Measurements from ENCODE around the gene DGKG. TPM values are rescaled to one million over a fixed set of nuclear protein-coding genes. Genes with fewer than 3 reads are reported as not detected.
A peak's percentile ranks its signal among the peaks of the same experiment; 100 is the strongest.

DGKG gene
- total RNA-seq, 1 experiment from 2014 or later: 45.2 TPM

DNA sequence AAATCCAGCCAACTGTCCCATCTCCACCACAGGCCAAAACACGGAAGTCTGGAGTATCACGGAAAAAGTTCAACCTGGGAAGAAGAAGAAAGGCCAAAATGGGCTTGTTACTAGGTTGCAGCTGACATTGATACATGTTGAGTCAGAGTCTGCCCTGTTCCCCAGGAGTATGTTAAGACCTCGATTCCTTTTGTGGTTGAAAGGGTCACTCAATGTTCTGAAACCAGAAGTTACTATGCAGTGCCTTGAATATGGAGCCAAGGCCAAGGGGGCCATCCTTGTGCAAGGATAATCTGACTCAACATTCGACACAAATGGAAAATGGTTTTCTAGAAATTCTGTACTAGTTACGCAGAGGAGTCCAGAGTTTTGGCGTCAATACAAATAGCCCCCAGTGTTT, 104.2 kb downstream of the DGKG start:
- Histone ChIP-seq H3K4me3 (ENCODE audit: low read depth, low read length, poor library complexity, severe bottlenecking) (no peak overlapping the region), H3K27me3 (replicated peaks; ENCODE audit: insufficient read depth, low read depth, low read length, poor library complexity) (no peaks in the 10 kb centered on the region), H3K27ac (ENCODE audit: low read depth, low read length, poor library complexity, severe bottlenecking) (no peak overlapping the region), H3K36me3 (ENCODE audit: insufficient read depth, low read length, poor library complexity, severe bottlenecking) (no peaks in the 10 kb centered on the region), H3K4me1 (ENCODE audit: insufficient read depth, low read length, poor library complexity, severe bottlenecking) (peaks cover 18% of the 10 kb centered on the region), H3K9me3 (ENCODE audit: low read depth, low read length, poor library complexity, severe bottlenecking) (no peaks in the 10 kb centered on the region)
- ChIA-PET POLR2A (ENCODE audit: low non-redundant PET) (no interaction called here), CTCF (no interaction called here)
- intact Hi-C loops (cut with micrococcal nuclease; ENCODE audit: unreplicated experiment): no loop called here
- TF ChIP-seq, protein P1, sequence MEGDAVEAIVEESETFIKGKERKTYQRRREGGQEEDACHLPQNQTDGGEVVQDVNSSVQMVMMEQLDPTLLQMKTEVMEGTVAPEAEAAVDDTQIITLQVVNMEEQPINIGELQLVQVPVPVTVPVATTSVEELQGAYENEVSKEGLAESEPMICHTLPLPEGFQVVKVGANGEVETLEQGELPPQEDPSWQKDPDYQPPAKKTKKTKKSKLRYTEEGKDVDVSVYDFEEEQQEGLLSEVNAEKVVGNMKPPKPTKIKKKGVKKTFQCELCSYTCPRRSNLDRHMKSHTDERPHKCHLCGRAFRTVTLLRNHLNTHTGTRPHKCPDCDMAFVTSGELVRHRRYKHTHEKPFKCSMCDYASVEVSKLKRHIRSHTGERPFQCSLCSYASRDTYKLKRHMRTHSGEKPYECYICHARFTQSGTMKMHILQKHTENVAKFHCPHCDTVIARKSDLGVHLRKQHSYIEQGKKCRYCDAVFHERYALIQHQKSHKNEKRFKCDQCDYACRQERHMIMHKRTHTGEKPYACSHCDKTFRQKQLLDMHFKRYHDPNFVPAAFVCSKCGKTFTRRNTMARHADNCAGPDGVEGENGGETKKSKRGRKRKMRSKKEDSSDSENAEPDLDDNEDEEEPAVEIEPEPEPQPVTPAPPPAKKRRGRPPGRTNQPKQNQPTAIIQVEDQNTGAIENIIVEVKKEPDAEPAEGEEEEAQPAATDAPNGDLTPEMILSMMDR (conservative IDR thresholded peaks at IDR 0.05; ENCODE audit: low read depth, low read length): no peak
- no peak for TF ChIP-seq EZH2 (IDR thresholded peaks at IDR 0.05; ENCODE audit: borderline replicate concordance, low read depth, low read length, poor library complexity, severe bottlenecking)
- no TSS peak for BruUV-seq (replicated peaks)
- DNase-seq (ENCODE audit: low spot score): no peak

DNA sequence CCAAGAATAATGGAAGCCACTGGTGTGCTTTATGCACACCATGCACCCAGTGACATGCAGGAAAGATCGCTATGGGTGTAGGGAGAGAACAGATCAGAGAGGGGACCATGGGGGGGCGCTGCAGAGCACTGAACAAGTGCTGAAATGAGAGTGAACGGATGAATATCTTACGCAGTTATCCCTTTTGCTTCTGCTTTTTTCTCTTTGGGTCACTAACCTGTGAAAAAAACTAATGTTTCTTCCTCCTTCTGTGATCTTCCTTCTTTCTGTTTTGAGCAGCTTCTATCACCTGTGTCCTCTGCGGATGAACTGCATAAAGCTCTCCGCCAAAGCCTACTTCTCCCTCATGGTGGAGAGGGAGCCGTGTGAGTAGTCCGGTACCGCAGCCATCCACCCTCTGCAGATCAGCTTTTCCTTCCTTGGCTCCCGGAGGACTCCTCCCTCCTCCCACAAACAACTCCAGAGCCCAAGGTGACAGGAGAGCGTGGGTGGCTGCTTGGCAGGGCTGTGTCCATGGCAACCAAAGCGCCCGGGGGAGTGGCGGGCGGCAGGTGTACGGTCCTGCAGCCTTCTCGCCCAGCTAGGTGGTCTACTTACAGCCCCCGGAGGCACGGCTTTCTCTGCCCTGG, 106.2 kb downstream of the DGKG start:
- POLR2A ChIA-PET (ENCODE audit: low non-redundant PET): no interaction called here
- Histone ChIP-seq H3K4me3 (ENCODE audit: low read depth, low read length, poor library complexity, severe bottlenecking) (no peak overlapping the region), H3K4me1 (ENCODE audit: insufficient read depth, low read length, poor library complexity, severe bottlenecking) (peaks cover 21% of the 10 kb centered on the region), H3K27ac (ENCODE audit: low read depth, low read length, poor library complexity, severe bottlenecking) (no peak overlapping the region), H3K27me3 (replicated peaks; ENCODE audit: insufficient read depth, low read depth, low read length, poor library complexity) (no peaks in the 10 kb centered on the region), H3K36me3 (ENCODE audit: insufficient read depth, low read length, poor library complexity, severe bottlenecking) (no peaks in the 10 kb centered on the region), H3K9me3 (ENCODE audit: low read depth, low read length, poor library complexity, severe bottlenecking) (no peaks in the 10 kb centered on the region)
- no TSS peak for BruUV-seq (replicated peaks)
- TF ChIP-seq EZH2 (IDR thresholded peaks at IDR 0.05; ENCODE audit: borderline replicate concordance, low read depth, low read length, poor library complexity, severe bottlenecking): no peak
- TF ChIP-seq, protein P1 (conservative IDR thresholded peaks at IDR 0.05; ENCODE audit: low read depth, low read length): peak; percentile 55
- DNase-seq (ENCODE audit: low spot score): peak; percentile 28
- intact Hi-C loops (cut with micrococcal nuclease; ENCODE audit: unreplicated experiment): no loop called here
- CTCF ChIA-PET: no interaction called here

DNA sequence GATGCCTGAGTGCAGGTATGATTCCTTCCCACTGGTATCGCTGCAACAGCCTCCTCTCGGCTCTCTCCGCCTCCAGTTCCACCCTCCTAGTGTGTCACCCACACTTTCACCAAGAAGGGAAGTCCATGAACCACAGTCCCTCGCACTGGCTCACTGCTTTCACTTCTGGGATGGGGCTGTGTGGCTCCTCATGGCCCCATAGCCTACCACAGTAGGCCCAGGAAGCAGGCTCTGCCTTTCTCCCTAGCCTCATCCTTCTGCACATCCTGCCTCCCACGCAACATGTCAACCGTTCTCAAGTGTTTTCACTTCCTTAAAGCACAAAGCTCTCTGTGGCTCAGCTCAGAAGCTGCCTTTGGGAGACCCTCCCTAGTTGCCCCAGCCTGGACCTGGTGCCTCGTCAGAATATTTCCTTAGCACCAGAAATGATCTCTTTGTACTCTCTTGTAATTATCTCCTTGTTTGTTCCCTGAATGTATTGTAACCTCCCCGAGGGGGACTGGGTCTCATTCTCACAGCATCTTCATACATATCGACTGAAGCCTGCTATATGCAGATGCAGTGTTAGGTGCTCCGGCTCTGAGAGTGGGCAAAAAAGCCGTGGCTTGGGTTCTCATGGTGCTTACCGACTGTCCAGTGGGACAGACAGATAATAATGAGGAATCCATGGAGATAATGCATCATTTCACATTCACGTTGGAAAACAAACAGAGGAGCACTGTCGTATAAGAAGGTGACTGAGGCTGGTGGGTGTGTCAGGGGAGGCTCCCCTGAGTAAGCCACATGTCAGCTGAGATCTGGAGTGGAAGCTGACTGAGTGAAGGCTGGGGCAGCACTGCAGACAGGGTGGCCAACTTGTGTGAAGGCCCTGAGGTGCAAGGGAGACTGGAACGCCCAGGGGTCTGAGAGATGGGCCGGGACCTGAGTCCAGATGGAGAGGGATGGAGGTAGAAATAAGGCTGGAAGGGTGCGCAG, 107.1 kb downstream of the DGKG start:
- Histone ChIP-seq H3K27ac (ENCODE audit: low read depth, low read length, poor library complexity, severe bottlenecking) (no peak overlapping the region), H3K4me3 (ENCODE audit: low read depth, low read length, poor library complexity, severe bottlenecking) (no peak overlapping the region), H3K4me1 (ENCODE audit: insufficient read depth, low read length, poor library complexity, severe bottlenecking) (peaks cover 13% of the 10 kb centered on the region), H3K27me3 (replicated peaks; ENCODE audit: insufficient read depth, low read depth, low read length, poor library complexity) (no peaks in the 10 kb centered on the region), H3K36me3 (ENCODE audit: insufficient read depth, low read length, poor library complexity, severe bottlenecking) (no peaks in the 10 kb centered on the region), H3K9me3 (ENCODE audit: low read depth, low read length, poor library complexity, severe bottlenecking) (no peaks in the 10 kb centered on the region)
- ChIA-PET POLR2A (ENCODE audit: low non-redundant PET) (no interaction called here), CTCF (no interaction called here)
- intact Hi-C loops (cut with micrococcal nuclease; ENCODE audit: unreplicated experiment): no loop called here
- peak; percentile 19 for DNase-seq (ENCODE audit: low spot score)
- no peak for TF ChIP-seq EZH2 (IDR thresholded peaks at IDR 0.05; ENCODE audit: borderline replicate concordance, low read depth, low read length, poor library complexity, severe bottlenecking)
- TF ChIP-seq, protein P1 (conservative IDR thresholded peaks at IDR 0.05; ENCODE audit: low read depth, low read length): no peak
- no TSS peak for BruUV-seq (replicated peaks)

Measured in A673 (cell line).